IPS DF 6.9 (cell line): ENCODE measurements around the gene NUDT19.
"Not testable (repeated sequence)": the region's sequence is repeated elsewhere in the genome, so short reads cannot be mapped to it uniquely, and the experiment has no call there.

Experiments used
- DNase-seq: peaks from one replicate; pipeline ENCODE4 v3.0.0-alpha.2; 2013; ENCODE audit warnings: low read depth, low spot score
- H3K27ac ChIP-seq: one replicate; pipeline ENCODE4 v1.5.1; 2013; ENCODE audit warnings: low read length, control low read depth
- H3K27me3 ChIP-seq: 2 replicates; pipeline ENCODE4 v1.6.1; 2013; ENCODE audit warnings: mild to moderate bottlenecking, low read length; ENCODE audit not compliant: control insufficient read depth, insufficient read depth
- H3K36me3 ChIP-seq: 2 replicates; pipeline ENCODE4 v1.6.1; 2013; ENCODE audit warnings: low read length; ENCODE audit not compliant: control insufficient read depth, insufficient read depth
- H3K4me1 ChIP-seq: 2 replicates; pipeline ENCODE4 v1.6.1; 2013; ENCODE audit warnings: low read length; ENCODE audit not compliant: control insufficient read depth, insufficient read depth
- H3K4me3 ChIP-seq: 2 replicates; pipeline ENCODE4 v1.5.1; 2013; ENCODE audit warnings: mild to moderate bottlenecking, low read length
- H3K9me3 ChIP-seq: 2 replicates; pipeline ENCODE4 v1.6.1; 2013; ENCODE audit warnings: low read length, inconsistent platforms; ENCODE audit not compliant: control insufficient read depth, insufficient read depth
- WGBS: extraction: QIAGEN DNeasy Blood & Tissue Kit; methylation state at CpG from one replicate; pipeline ENCODE4 v1.1.7; 2013; ENCODE audit warnings: mixed read lengths, missing lambda C conversion rate; ENCODE audit not compliant: insufficient read length, insufficient coverage; 5-methylcytosine and 5-hydroxymethylcytosine counted together

NUDT19 gene

DNA sequence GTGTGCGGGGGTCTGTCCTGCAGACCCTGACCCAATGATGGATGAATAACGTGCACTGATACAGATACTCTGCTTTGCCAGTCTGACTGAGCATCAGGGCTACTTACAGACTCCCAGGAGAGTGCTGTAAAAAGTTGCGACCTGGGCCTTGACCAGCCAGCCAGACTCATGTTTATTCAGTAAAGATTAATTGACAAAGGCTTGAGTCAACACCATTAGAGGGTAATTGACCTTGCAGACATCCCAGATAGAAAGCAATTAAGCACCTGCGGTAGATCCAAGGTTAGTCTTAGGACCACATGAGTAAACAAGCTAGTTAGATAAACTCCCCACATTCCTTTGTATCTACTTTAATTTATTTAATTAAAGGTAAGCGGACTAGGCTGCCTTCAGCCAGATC lies 10.4 kb downstream of the NUDT19 start:
- Histone ChIP-seq H3K27me3 (no peaks in the 10 kb centered on the region), H3K4me1 (no peaks in the 10 kb centered on the region; the same call in 1 of the 2 replicates), H3K27ac (no peak overlapping the region), H3K4me3 (no peak overlapping the region), H3K9me3 (no peaks in the 10 kb centered on the region), H3K36me3 (no peaks in the 10 kb centered on the region)
- WGBS: no CpG with 5 or more reads among the region's 5 CpGs
- no peak for DNase-seq

DNA sequence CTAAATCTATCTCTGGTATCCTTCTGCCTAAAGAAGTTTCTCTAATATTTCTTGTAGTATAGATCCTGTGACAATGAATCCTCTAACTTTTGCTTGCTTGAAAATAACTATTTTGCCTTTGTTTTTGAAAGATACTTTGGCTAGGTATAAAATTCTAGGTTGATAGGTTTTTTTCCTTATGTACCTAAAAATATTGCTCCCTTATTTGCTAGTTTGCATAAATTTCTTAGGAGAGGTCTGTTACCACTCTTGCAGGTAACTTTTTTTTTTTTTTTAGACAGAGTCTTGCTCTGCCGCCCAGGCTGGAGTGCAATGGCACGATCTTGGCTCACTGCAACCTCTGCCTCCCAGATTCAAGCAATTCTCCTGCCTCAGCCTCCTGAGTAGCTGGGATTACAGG lies 12.4 kb downstream of the NUDT19 start:
- H3K9me3 ChIP-seq, H3K27me3 ChIP-seq, H3K4me1 ChIP-seq, DNase-seq, H3K36me3 ChIP-seq, H3K4me3 ChIP-seq, H3K27ac ChIP-seq: not testable (repeated sequence)
- WGBS: no CpG with 5 or more reads among the region's 2 CpGs

DNA sequence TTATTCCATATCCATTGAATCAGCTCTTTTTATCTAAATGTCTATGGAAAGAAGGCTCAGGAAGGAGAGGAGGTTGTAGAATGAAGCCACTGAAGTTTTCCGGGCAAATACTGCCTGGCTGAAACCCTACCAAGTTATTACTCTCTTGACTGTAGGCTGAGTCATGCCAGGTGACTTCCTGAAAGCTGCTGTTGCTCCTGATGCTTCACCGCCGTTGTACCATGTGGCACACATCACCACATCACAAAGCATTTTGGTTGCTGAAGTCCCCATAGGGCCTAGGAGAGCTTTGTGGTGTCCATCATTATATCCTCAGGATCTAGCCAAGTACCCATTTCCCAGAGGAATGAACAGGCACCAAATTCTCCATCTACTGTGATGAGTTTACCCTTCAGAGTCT lies 16.8 kb downstream of the NUDT19 start:
- H3K4me3 ChIP-seq: no peak overlapping the region
- H3K9me3 ChIP-seq: no peaks in the 10 kb centered on the region
- H3K27me3 ChIP-seq: no peaks in the 10 kb centered on the region
- H3K4me1 ChIP-seq: no peaks in the 10 kb centered on the region
- no peaks in the 10 kb centered on the region for H3K36me3 ChIP-seq
- DNase-seq: no peak
- H3K27ac ChIP-seq: no peak overlapping the region
- WGBS: no CpG with 5 or more reads among the region's 3 CpGs

DNA sequence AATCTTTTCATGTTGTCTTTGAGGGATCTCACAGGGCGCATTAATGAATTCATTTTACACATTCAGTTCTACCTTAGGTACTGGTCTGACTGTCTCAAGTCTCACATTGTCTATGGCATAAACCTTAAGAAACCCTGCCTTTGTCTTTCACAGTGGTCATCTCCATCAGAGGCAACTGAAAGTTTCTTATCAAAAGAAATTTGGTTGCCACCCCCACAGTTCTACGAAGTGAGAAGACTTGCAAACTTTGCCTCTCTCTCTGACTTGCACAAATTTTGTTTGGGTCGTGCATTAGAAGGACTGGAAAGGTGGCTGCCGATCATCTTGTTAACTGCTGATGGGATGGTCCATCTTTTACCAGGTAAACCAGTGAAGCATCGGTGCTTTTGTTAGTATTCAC lies 17.4 kb downstream of the NUDT19 start:
- no peaks in the 10 kb centered on the region for H3K27me3 ChIP-seq
- no peaks in the 10 kb centered on the region for H3K36me3 ChIP-seq
- no peaks in the 10 kb centered on the region for H3K4me1 ChIP-seq
- H3K9me3 ChIP-seq: no peaks in the 10 kb centered on the region
- WGBS: no CpG with 5 or more reads among the region's 5 CpGs
- no peak overlapping the region for H3K4me3 ChIP-seq
- no peak for DNase-seq
- H3K27ac ChIP-seq: no peak overlapping the region

DNA sequence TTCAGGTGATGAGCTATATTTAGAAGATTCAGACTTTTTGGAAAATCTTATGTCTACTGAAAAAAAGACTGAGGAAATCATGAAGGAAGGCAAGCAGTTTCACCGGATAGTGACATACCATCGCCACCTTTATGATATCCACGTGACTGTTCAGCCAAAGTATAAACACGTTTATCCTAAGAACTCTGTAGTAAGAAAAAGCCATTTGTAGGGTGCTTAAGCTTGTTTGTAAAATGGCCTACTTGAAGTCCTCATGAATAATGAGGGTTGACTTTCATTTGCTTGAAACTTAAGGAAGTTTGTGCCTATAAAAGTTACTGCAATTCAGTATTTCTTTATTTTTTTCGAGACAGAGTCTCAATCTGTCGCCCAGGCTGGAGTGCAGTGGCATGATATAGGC lies 20.1 kb downstream of the NUDT19 start:
- no peaks in the 10 kb centered on the region for H3K36me3 ChIP-seq
- WGBS: no CpG with 5 or more reads among the region's 6 CpGs

DNA sequence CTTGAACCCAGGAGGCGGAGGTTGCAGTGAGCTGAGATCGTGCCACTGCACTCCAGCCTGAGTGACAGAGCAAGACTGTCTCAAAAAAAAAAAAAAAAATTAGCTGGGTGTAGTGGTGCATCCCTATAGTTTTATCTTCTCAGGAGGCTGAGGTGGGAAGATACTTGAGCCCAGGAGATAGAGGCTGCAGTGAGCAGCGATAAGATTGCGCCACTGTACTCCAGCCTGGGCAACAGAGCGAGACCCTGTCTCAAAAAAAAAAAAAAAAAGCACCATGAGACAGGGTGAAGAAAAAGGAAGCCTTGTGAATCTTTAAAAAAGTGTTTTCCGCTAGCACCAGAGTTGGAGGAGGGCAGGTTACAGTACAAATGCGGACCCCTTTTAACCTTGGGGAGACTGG lies 24.6 kb downstream of the NUDT19 start:
- H3K4me1 ChIP-seq, H3K27ac ChIP-seq, H3K27me3 ChIP-seq, H3K4me3 ChIP-seq, H3K9me3 ChIP-seq, H3K36me3 ChIP-seq, DNase-seq: not testable (repeated sequence)
- WGBS: no CpG with 5 or more reads among the region's 7 CpGs

More for the DNA sequence above, 20.1 kb downstream of the NUDT19 start:
- H3K4me3 ChIP-seq: no peak overlapping the region
- no peaks in the 10 kb centered on the region for H3K4me1 ChIP-seq
- DNase-seq: no peak
- H3K27ac ChIP-seq: no peak overlapping the region
- no peaks in the 10 kb centered on the region for H3K9me3 ChIP-seq
- H3K27me3 ChIP-seq: no peaks in the 10 kb centered on the region

DNA sequence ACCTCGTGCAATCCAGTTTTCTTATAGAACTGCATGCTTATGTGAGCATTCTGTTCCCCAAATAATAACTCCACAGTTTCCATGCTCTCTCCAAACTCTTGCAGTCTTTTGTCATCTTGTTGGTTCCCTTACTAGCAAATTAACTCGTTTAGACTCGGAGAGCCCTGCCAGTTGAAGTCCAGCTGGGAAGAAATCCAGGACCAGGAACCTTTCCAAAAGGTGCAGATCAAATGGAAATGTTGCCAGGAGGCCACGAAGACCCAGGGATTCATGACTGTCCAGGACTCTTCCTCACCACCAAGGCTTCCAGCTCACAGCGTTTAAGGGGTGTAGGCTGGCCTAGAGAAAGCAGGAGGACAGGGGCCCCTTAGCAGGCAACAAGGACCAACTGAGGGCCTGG lies 25.9 kb downstream of the NUDT19 start:
- no peak for DNase-seq
- Histone ChIP-seq H3K9me3 (no peaks in the 10 kb centered on the region), H3K4me1 (peaks cover 2% of the 10 kb centered on the region; the same call in 1 of the 2 replicates), H3K4me3 (no peak overlapping the region), H3K27me3 (no peaks in the 10 kb centered on the region), H3K27ac (no peak overlapping the region), H3K36me3 (no peaks in the 10 kb centered on the region)
- WGBS: no CpG with 5 or more reads among the region's 5 CpGs

DNA sequence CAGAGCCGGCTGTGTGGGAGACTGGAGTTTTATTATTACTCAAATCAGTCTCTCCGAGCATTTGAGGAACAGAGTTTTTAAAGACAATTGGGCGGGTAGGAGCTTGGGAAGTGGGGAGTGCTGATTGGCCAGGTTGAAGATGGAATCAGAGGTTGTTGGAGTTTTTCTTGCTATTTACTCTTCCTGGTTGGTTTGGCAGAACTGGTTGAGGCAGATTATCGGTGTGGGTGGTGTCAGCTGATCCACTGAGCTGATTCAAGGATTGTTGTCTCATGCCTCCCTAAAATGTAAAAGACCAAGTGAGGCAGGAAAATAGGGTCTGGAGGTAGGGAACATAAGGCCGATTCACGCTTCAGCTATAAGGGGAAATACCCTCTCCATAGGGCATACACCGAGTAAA lies 26.7 kb downstream of the NUDT19 start:
- H3K4me3 ChIP-seq: no peak overlapping the region
- H3K27ac ChIP-seq: no peak overlapping the region
- no peaks in the 10 kb centered on the region for H3K36me3 ChIP-seq
- WGBS: no CpG with 5 or more reads among the region's 7 CpGs
- H3K9me3 ChIP-seq: no peaks in the 10 kb centered on the region
- DNase-seq: no peak
- no peaks in the 10 kb centered on the region for H3K27me3 ChIP-seq
- H3K4me1 ChIP-seq: peaks cover 2% of the 10 kb centered on the region; the same call in 1 of the 2 replicates

DNA sequence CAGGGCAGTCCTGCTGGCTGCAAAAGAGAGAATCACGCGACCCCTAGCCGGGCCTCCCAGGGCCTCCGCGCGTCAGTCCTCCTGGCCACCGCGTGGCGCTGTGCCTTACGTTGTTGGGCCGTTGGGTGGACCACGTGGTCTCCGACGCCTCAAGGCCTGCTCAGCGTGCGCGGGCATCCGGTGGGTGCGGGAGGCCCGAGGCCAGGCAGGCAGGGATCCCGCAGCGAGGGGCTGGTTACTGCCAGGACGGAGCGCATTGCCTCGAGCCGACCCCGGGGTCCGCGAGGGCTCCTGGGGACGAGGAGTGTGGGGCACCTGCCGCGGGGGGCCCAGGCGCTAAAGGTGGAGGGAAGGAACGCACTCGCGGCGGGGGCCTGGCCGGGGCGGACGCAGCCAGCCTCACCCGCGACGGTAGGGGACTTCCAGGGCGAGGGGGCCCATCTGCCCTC lies 28.0 kb downstream of the NUDT19 start, which contains the start of gene TDRD12:
Gene TDRD12 (plus strand): TSS at position 157 of the 449 bp plus-strand sequence. CDS start 306 bp downstream, outside the sequence.
- Histone ChIP-seq H3K9me3 (no peaks in the 10 kb centered on the region), H3K27ac (no peak within 1 kb of the TSS), H3K27me3 (no peaks in the 10 kb centered on the region), H3K4me1 (peaks cover 2% of the 10 kb centered on the region; the same call in 1 of the 2 replicates), H3K4me3 (no peak within 1 kb of the TSS), H3K36me3 (no peaks in the 10 kb centered on the region)
- WGBS: no CpG with 5 or more reads among the region's 44 CpGs
- DNase-seq: peak; percentile 27

DNA sequence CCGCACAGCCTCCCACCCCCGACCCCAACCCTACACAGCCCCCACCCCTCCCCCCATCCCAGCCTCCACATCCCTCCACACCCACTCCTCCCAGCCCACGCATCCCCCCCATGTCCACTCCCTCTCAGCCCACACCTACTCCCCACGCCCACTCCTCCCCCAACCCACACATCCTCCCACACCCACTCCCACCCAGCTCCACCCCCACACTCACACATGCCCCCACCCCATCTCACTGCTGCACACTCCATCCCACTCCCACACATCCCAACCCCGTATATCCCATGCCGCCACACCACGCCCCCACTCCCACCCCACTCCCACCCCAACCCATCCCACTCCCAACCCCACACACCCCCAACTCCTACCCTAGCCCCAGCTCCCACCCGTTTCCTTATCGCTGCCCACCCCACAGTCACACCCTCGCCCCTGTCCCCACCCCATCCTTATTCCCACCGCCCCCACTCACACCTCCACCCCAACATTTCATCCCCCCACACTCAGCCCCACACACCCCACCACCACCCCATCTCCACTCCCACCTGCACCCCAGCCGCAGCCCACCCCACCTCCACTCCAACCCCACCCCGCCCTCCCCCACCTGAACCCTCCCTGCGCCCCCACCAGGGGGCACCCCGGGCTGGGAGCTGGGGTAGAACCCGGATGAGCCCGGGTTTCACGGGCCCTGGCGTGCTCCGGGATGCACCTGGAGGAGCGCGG lies 28.8 kb downstream of the NUDT19 start:
- no peak for DNase-seq
- H3K4me1 ChIP-seq: peaks cover 2% of the 10 kb centered on the region; the same call in 1 of the 2 replicates
- no peak overlapping the region for H3K4me3 ChIP-seq
- no peaks in the 10 kb centered on the region for H3K9me3 ChIP-seq
- no peaks in the 10 kb centered on the region for H3K27me3 ChIP-seq
- H3K27ac ChIP-seq: no peak overlapping the region
- no CpG with 5 or more reads among the region's 22 CpGs for WGBS
- H3K36me3 ChIP-seq: no peaks in the 10 kb centered on the region

DNA sequence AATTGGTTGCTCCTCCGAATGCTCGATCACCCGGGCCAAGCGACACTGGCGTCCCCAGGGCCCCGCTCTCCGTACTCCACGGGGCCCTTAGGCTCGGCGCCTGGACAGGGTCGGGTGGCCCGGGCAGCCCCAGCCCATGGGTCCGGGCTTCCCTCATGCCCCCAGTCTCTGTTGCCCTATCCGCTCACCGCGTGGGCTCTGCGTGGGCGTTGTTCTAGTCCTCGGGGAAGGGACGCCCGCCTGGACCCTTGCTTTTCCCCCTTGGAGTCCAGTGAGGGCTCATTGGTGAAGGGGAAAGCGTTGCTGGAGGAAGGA lies 29.3 kb downstream of the NUDT19 start:
- no peaks in the 10 kb centered on the region for H3K36me3 ChIP-seq
- H3K4me3 ChIP-seq: no peak overlapping the region
- no CpG with 5 or more reads among the region's 22 CpGs for WGBS
- H3K4me1 ChIP-seq: peaks cover 2% of the 10 kb centered on the region; the same call in 1 of the 2 replicates
- H3K27ac ChIP-seq: no peak overlapping the region
- H3K9me3 ChIP-seq: no peaks in the 10 kb centered on the region
- H3K27me3 ChIP-seq: no peaks in the 10 kb centered on the region
- no peak for DNase-seq
